GM19043 (cell line): Measurements from ENCODE around the gene ZNF91.
"Not testable (repeated sequence)": the region's sequence is repeated elsewhere in the genome, so short reads cannot be mapped to it uniquely, and the experiment has no call there.

Experiments
- ATAC-seq: cut with Tn5 transposase; IDR thresholded peaks from one replicate; pipeline ENCODE4 v1.9.1; 2021; ENCODE audit warnings: low read depth; ENCODE audit not compliant: unreplicated experiment

The ZNF91 gene

GRCh38 chr19:23399443-23399842, 4.2 kb upstream of the ZNF91 start:
- no peak for ATAC-seq

DNA sequence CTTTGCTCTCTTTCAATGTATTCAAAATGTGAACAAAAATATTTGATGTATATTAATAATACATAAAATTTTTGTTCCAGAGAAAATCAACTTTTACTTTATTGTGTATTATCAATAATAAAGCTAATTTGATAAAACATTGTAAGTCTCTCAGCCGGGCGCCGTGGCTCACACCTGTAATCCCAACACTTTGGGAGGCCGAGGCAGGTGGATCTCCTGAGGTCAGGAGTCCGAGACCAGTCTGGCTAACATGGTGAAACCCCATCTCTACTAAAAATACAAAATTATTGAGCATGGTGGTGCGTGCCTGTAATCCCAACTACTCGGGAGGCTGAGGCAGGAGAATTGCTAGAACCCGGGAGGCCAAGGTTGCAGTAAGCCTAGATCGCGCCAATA, 449 bp upstream of the ZNF91 start:
- not testable (repeated sequence) for ATAC-seq

GRCh38 chr19:23394511-23394910, 760 bp downstream of the ZNF91 start:
- no peak for ATAC-seq

GRCh38 chr19:23393121-23393520, 2.1 kb downstream of the ZNF91 start:
- no peak for ATAC-seq

GRCh38 chr19:23391236-23391635, 4.0 kb downstream of the ZNF91 start:
- no peak for ATAC-seq

DNA sequence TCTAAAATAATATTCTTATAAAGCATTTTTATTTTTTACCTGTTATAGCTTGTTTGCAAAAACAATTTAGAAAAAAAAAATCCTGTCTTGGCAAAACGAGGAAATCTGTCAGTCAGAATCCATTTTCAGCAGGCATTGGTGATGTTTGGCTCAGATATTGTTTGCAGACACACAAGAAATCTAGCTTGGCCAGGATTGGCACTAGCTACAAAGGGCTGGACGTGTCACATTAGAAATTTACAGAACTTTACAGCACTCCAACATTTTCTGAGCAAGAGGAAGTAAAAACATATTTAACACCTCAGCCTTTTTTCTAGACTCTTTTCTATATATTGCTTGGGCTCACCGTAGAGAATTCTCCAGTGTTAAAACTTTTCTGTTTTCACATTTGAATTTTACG, 9.9 kb downstream of the ZNF91 start:
- ATAC-seq: no peak

DNA sequence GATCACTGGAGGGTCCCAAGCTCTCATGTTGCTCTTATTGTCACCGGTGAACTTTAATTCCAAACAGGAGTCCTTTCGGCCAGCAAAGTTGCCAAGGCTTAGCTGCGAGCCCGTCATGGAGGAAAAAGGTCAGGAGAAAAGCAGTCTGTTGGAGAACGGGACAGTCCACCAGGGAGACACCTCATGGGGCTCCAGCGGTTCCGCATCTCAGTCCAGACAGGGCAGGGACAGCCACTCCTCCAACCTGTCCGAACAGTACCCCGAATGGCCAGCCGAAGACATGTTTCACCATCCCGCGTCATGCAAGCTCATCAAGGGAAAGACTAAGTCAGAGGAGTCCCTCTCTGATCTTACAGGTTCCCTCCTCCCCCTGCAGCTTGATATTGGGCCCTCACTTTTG, 10.4 kb downstream of the ZNF91 start:
- no peak for ATAC-seq

DNA sequence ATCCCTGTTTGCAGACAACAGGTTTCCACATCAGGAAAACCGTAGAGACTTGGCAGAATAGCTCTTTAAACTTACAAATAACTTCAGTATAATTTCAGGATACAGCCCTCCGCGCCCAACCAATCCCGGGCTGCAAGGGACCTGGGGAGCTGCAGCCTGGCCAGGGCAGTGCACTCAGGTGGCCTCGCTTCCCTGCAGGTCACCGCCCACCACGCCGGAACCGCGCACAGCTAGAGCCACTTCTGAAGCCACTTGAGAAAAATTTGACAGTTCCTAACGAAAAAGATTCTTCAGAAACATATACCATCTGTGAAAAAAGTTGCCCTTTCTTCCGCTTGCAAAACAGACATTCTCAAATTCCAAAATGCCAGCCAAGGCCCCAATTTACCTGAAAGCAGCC, 11.1 kb downstream of the ZNF91 start:
- ATAC-seq: no peak

DNA sequence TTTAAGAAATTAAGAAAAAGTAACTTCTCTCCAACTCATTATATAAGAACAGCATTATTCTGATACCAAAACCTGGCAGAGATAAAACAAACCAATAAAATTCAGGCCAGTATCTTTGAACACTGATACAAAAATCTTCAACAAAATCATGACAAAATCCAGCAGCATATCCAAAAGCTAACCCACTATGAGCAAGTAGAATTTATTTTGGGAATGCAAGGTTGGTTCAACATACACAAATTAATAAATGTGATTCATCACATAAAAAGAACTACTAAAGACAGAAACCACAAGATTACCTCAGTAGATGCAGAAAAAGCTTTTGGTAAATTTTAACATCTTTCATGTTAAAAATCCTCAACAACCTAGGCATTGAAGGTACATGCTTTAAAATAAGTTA, 12.3 kb downstream of the ZNF91 start:
- no peak for ATAC-seq

GRCh38 chr19:23381114-23381513, 14.2 kb downstream of the ZNF91 start:
- no peak for ATAC-seq

GRCh38 chr19:23379671-23380070, 15.6 kb downstream of the ZNF91 start:
- ATAC-seq: not testable (repeated sequence)

GRCh38 chr19:23378948-23379347, 16.3 kb downstream of the ZNF91 start:
- ATAC-seq: no peak

GRCh38 chr19:23377276-23377675, 18.0 kb downstream of the ZNF91 start:
- no peak for ATAC-seq

DNA sequence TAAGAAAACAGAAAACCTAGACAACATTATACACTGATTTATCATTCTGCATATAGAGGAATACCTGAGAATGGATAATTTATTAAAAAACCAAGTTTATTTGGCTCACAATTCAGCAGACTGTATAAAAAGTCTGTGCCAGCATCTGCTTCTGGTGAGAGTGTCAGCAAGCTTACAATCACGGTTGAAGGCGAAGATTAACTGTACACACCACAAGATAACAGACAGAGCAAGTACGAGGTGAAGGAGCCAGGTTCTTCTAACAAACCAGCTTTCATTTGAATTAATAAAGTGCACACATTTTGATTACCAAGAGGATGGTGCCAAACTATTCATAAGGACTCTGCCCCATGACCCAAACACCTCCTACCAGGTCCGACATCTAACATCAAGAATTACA, 28.8 kb downstream of the ZNF91 start:
- no peak for ATAC-seq

GRCh38 chr19:23366031-23366430, 29.2 kb downstream of the ZNF91 start:
- ATAC-seq: not testable (repeated sequence)

DNA sequence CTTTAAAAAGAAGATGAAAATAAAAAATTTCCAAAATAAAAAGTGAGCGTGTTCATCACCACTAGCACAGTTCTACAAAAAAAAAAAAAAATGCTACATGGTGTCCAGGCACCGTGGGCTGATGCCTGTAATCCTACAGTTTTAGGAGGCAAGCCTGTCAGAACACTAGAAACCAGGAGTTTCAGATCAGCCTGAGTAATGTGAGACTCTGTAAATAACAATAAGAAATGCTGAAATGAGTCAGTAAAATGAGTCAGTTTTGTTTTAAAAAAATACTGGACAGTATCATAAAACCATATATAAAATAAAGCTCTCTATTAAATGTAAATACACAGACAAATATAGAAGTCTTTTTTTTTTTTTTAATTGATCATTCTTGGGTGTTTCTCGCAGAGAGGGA, 30.0 kb downstream of the ZNF91 start:
- no peak for ATAC-seq

DNA sequence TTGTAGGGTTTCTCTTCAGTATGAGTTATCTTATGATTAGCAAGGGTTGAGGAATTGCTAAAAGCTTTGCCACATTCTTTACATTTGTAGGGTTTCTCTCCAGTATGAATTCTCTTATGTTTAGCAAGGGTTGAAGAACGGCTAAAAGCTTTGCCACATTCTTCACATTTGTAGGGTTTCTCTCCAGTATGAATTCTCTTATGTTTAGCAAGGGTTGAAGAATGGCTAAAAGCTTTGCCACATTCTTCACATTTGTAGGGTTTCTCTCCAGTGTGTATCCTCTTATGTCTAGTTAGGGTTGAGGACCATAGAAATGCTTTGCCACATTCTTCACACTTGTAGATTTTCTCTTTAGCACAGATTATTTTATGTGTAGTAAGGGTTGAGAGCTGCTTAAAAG, 33.4 kb downstream of the ZNF91 start:
- ATAC-seq: not testable (repeated sequence)

DNA sequence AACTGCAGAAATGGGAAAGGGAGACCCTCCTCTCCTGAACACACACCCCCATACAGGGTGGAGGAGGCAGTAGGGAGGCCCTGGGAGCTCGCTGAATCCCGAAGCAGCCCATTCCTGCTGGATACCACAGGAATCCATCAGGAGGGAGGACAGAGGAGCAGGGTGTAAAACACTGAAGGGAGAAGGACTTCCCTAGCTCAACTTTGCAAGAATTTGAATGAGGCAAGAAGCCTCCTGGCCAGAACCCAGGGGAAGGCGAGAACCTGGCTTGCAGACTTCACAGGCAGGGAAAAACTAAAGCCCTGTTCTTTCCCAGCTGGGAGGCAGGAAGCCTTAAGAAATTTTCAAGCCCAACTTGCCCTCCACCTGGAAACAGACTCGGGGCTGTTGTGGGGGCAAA, 43.5 kb downstream of the ZNF91 start:
- no peak for ATAC-seq

DNA sequence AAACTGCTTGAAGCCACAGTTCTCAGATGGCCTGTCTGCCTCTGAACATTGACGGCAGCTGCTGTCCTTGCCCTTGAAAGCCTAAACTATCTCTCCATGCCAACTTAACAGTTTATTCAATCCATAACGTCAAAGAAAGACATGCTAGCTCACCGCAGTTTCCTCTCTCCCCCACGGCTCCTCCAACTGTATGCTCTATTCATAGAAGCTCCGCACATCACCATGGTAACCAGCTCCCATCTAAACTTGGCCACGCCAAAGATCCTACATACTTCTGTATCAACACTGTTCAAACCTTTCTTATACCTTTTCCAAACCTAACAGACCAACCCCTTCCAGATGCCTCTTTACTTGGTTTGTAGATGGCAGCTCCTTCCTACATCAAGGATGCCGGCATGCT, 48.6 kb downstream of the ZNF91 start:
- no peak for ATAC-seq

- no peak for ATAC-seq
Observed at GRCh38 chr19:23345838-23346237, 49.4 kb downstream of the ZNF91 start.

- ATAC-seq: no peak
Observed at GRCh38 chr19:23343434-23344010, 51.7 kb downstream of the ZNF91 start.

GRCh38 chr19:23328211-23328610, 67.1 kb downstream of the ZNF91 start:
- ATAC-seq: no peak

DNA sequence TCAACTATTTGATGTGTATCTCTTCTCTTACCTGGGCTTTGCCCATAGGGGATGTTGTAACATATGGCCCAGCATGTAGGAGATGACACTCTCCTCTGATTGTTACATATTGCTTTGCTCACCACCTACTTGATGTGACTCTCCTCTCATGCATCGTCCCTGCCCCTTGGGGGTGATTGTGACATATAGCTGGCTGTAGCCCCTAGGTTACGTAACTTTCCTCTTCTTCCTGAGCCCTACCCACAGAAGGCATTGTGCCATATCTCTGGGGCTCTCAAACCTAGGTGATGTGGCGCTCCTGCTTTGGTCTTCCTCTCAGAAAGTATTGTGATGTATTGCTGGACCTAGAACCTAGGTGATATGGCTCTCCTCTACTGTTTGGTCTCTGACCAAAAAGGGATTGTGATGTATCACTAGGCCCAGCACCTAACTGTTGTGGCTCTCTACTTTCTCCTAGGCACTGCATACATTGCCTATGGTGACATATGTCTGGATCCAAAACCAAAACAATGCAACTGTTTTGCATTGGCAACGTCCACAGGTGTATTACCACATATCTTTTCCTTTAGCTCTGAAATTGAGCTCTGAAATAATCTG, 73.2 kb downstream of the ZNF91 start:
- ATAC-seq: no peak
